ENCODE results near the gene DNASE2B. TPM values are rescaled to one million over a fixed set of nuclear protein-coding genes. Genes with fewer than 3 reads are reported as not detected.

The DNASE2B gene
- total and polyA plus RNA-seq, 8 donors: 0.20 to 0.92 (median 0.25) TPM; not detected in 5

GRCh38 chr1:84403347-84403746, 5.1 kb downstream of the DNASE2B start:
- H3K4me3 ChIP-seq: no peak overlapping the region
- peaks cover 0 to 16% (median 7%) of the 10 kb centered on the region in 4 donors for H3K4me1 ChIP-seq
- H3K27ac ChIP-seq: no peak overlapping the region
- TF ChIP-seq, protein P1, sequence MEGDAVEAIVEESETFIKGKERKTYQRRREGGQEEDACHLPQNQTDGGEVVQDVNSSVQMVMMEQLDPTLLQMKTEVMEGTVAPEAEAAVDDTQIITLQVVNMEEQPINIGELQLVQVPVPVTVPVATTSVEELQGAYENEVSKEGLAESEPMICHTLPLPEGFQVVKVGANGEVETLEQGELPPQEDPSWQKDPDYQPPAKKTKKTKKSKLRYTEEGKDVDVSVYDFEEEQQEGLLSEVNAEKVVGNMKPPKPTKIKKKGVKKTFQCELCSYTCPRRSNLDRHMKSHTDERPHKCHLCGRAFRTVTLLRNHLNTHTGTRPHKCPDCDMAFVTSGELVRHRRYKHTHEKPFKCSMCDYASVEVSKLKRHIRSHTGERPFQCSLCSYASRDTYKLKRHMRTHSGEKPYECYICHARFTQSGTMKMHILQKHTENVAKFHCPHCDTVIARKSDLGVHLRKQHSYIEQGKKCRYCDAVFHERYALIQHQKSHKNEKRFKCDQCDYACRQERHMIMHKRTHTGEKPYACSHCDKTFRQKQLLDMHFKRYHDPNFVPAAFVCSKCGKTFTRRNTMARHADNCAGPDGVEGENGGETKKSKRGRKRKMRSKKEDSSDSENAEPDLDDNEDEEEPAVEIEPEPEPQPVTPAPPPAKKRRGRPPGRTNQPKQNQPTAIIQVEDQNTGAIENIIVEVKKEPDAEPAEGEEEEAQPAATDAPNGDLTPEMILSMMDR (IDR thresholded peaks at IDR 0.05): no peak
- no peak for TF ChIP-seq POLR2AphosphoS5 (IDR thresholded peaks at IDR 0.05)
- no peak for TF ChIP-seq EP300 (IDR thresholded peaks at IDR 0.05)
- no peak for TF ChIP-seq POLR2A (IDR thresholded peaks at IDR 0.05)
- no peak for DNase-seq
- intact Hi-C loops (cut with DNase I; ENCODE audit: low total_unique reads): no loop called here
- H3K9me3 ChIP-seq: no peaks in the 10 kb centered on the region
- no peaks in the 10 kb centered on the region for H3K27me3 ChIP-seq
- WGBS, 5 donors: 84 to 94% (median 89%) methylated on average over 2 of the region's 2 CpGs
- no peaks in the 10 kb centered on the region for H3K36me3 ChIP-seq

- peak overlapping the region in 1 of 5 donors; percentile 6 for H3K27ac ChIP-seq
- WGBS, 5 donors: 91 to 95% (median 94%) methylated on average over 1 of the region's 1 CpG
- H3K4me1 ChIP-seq: peaks cover 8 to 28% (median 22%) of the 10 kb centered on the region in 4 donors
- no peaks in the 10 kb centered on the region for H3K36me3 ChIP-seq
- no peak for DNase-seq
- no peak overlapping the region for H3K4me3 ChIP-seq
- TF ChIP-seq EP300 (IDR thresholded peaks at IDR 0.05): no peak
- no peak for TF ChIP-seq POLR2A (IDR thresholded peaks at IDR 0.05)
- TF ChIP-seq POLR2AphosphoS5 (IDR thresholded peaks at IDR 0.05): no peak
- TF ChIP-seq, protein P1 (IDR thresholded peaks at IDR 0.05): no peak
- H3K9me3 ChIP-seq: no peaks in the 10 kb centered on the region
- no peaks in the 10 kb centered on the region for H3K27me3 ChIP-seq
- intact Hi-C loops (cut with DNase I; ENCODE audit: low total_unique reads): no loop called here
These were observed 8.1 kb downstream of the DNASE2B start for GRCh38 chr1:84406346-84406861.

DNA sequence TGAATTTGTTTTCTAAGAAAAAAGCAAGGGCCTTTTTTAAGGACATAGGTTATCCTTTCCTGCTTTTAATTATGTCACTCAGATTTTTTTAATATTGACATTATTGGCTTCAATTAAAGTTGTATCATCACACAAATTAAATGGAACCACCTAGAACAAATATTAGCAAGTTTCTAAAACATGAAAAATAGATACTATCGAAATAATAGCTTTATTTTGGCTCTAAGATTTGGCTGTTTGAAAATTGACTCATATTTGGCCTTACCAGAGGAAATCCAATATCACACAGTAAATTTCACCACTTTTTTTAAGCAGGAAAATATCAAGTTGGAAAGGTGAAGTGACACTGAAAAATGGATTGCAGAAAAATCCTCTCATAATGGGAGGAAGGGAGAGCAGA, 9.2 kb downstream of the DNASE2B start:
- peaks cover 8 to 28% (median 22%) of the 10 kb centered on the region in 4 donors for H3K4me1 ChIP-seq
- WGBS, 5 donors: 31 to 59% (median 38%) methylated on average over 1 of the region's 1 CpG
- peak overlapping the region in 4 of 5 donors; percentile 18 to 58 (median 46) for H3K27ac ChIP-seq
- H3K27me3 ChIP-seq: no peaks in the 10 kb centered on the region
- H3K9me3 ChIP-seq: no peaks in the 10 kb centered on the region
- no peak overlapping the region for H3K4me3 ChIP-seq
- DNase-seq: no peak
- TF ChIP-seq EP300 (IDR thresholded peaks at IDR 0.05) (no peak), POLR2AphosphoS5 (IDR thresholded peaks at IDR 0.05) (no peak), POLR2A (IDR thresholded peaks at IDR 0.05) (no peak)
- TF ChIP-seq, protein P1 (IDR thresholded peaks at IDR 0.05): no peak
- intact Hi-C loops (cut with DNase I; ENCODE audit: low total_unique reads): no loop called here
- no peaks in the 10 kb centered on the region for H3K36me3 ChIP-seq

DNA sequence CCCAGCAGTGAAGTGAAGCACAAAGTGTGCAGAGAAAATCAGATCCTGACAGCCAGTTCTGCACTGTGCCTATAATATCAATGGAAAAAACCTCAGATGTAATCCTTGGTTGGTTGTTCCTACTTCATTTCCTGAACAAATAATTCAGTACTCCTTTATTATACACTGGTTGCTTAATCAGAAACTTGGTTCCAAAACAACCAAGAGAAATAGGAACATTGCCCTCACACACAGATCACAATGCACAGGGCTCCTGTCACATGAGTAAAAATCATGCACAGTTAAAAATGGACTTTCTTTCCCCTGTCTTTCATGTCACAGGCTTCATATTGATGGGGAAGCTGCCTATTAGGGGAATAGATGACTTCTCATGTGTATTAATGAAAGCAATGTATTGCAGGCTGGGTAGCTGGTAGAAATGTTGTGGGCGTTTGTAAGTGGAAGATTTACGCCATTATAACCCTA, 9.7 kb downstream of the DNASE2B start:
- Histone ChIP-seq H3K36me3 (no peaks in the 10 kb centered on the region), H3K4me3 (no peak overlapping the region), H3K27ac (peak overlapping the region in 4 of 5 donors; percentile 18 to 58 (median 46)), H3K9me3 (no peaks in the 10 kb centered on the region), H3K27me3 (no peaks in the 10 kb centered on the region), H3K4me1 (peaks cover 8 to 28% (median 22%) of the 10 kb centered on the region in 4 donors)
- intact Hi-C loops (cut with DNase I; ENCODE audit: low total_unique reads): no loop called here
- no peak for TF ChIP-seq EP300 (IDR thresholded peaks at IDR 0.05)
- no peak for TF ChIP-seq POLR2A (IDR thresholded peaks at IDR 0.05)
- no peak for TF ChIP-seq POLR2AphosphoS5 (IDR thresholded peaks at IDR 0.05)
- TF ChIP-seq, protein P1 (IDR thresholded peaks at IDR 0.05): no peak
- DNase-seq: no peak
- WGBS, 5 donors: 49 to 97% (median 81%) methylated on average over 2 of the region's 2 CpGs

All from stomach (tissue), 9 donors.